ENCODE results near the gene PRKG1.

Gene PRKG1

DNA sequence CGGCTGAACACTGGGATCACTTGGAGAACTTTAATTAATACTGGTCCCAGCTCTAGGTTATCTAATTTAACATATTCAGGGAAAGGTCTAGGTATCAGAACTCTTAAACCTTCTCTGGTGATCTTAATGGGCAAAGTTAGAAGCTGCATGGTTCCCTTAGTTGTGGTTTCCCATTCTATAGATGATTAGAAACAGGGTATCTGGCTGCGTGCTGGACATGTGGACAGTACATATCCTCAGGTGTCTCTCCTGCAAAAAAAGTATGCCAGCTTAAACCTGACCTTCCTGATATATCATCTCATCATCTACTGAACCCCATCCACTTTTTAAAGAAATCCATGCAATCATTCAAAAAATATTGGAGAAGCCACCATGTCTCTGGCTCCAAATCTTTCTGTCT, 955.3 kb downstream of the PRKG1 start:
- Histone ChIP-seq H3K9me3 (ENCODE audit: insufficient read depth, low read length) (no peaks in the 10 kb centered on the region), H3F3A (ENCODE audit: insufficient read depth) (no peaks in the 10 kb centered on the region), H3K4me2 (ENCODE audit: low read depth, low read length, poor library complexity, severe bottlenecking) (no peak overlapping the region), H3K9ac (ENCODE audit: low read length) (no peak overlapping the region), H3K4me3 (ENCODE audit: insufficient read depth, low read length, poor library complexity, severe bottlenecking) (no peak overlapping the region), H3K9me2 (replicated peaks; ENCODE audit: insufficient read depth, low read length) (no peaks in the 10 kb centered on the region), H3K27me3 (ENCODE audit: low read length) (no peaks in the 10 kb centered on the region), H3K36me3 (ENCODE audit: low read length) (no peaks in the 10 kb centered on the region), H2AFZ (ENCODE audit: low read depth, low read length, severe bottlenecking) (no peak overlapping the region), H3K79me2 (ENCODE audit: insufficient read depth, low read length) (no peaks in the 10 kb centered on the region), H3K27ac (ENCODE audit: low read depth, low read length) (no peak overlapping the region), H4K20me1 (ENCODE audit: low read depth, low read length) (no peaks in the 10 kb centered on the region)
- TF ChIP-seq, protein P1, sequence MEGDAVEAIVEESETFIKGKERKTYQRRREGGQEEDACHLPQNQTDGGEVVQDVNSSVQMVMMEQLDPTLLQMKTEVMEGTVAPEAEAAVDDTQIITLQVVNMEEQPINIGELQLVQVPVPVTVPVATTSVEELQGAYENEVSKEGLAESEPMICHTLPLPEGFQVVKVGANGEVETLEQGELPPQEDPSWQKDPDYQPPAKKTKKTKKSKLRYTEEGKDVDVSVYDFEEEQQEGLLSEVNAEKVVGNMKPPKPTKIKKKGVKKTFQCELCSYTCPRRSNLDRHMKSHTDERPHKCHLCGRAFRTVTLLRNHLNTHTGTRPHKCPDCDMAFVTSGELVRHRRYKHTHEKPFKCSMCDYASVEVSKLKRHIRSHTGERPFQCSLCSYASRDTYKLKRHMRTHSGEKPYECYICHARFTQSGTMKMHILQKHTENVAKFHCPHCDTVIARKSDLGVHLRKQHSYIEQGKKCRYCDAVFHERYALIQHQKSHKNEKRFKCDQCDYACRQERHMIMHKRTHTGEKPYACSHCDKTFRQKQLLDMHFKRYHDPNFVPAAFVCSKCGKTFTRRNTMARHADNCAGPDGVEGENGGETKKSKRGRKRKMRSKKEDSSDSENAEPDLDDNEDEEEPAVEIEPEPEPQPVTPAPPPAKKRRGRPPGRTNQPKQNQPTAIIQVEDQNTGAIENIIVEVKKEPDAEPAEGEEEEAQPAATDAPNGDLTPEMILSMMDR (IDR thresholded peaks at IDR 0.05; ENCODE audit: insufficient read depth, low read length, poor library complexity, severe bottlenecking) = no peak

DNA sequence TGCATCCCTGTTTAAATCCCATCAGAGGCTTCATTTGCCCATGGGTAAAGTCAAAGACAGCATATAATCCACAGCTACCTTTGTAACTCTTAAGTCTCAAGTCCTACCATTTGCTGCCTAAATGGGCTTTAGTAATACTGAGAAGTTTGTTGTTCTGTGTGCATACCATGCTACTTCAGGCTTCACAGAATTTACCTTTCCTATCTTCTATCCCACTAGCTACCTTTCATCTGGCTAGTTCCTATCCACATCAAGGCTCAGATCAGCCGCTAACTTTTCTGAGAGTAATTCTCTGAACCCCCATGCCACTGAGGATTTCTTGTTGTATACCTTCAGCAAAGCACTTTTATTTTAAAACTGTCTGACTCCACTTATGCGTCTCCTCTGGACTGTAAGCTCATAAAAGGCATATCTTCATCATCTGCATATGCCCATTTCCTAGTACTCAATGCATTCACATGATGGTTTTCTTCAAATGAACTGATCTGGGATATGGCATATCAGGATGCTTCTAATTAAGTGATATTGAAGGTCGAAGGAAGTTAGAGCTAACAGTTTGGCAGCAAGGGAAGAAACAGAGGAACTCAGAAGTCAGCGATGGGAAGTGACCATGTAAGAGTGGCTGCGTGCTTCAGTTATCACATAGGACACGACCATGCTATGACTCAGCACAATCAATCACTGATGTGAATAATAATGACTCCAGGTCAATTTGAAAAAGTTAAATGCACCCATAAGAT, 955.9 kb downstream of the PRKG1 start:
- Histone ChIP-seq H3K9me3 (ENCODE audit: insufficient read depth, low read length) (no peaks in the 10 kb centered on the region), H3K36me3 (ENCODE audit: low read length) (no peaks in the 10 kb centered on the region), H2AFZ (ENCODE audit: low read depth, low read length, severe bottlenecking) (no peak overlapping the region), H3K4me3 (ENCODE audit: insufficient read depth, low read length, poor library complexity, severe bottlenecking) (no peak overlapping the region), H4K20me1 (ENCODE audit: low read depth, low read length) (no peaks in the 10 kb centered on the region), H3K4me2 (ENCODE audit: low read depth, low read length, poor library complexity, severe bottlenecking) (no peak overlapping the region), H3K27me3 (ENCODE audit: low read length) (no peaks in the 10 kb centered on the region), H3K27ac (ENCODE audit: low read depth, low read length) (no peak overlapping the region), H3K9ac (ENCODE audit: low read length) (no peak overlapping the region), H3K9me2 (replicated peaks; ENCODE audit: insufficient read depth, low read length) (no peaks in the 10 kb centered on the region), H3F3A (ENCODE audit: insufficient read depth) (no peaks in the 10 kb centered on the region), H3K79me2 (ENCODE audit: insufficient read depth, low read length) (no peaks in the 10 kb centered on the region)
- no peak for TF ChIP-seq EZH2phosphoT487 (conservative IDR thresholded peaks at IDR 0.05; ENCODE audit: low read length)
- TF ChIP-seq, protein P1 (IDR thresholded peaks at IDR 0.05; ENCODE audit: insufficient read depth, low read length, poor library complexity, severe bottlenecking) = no peak

DNA sequence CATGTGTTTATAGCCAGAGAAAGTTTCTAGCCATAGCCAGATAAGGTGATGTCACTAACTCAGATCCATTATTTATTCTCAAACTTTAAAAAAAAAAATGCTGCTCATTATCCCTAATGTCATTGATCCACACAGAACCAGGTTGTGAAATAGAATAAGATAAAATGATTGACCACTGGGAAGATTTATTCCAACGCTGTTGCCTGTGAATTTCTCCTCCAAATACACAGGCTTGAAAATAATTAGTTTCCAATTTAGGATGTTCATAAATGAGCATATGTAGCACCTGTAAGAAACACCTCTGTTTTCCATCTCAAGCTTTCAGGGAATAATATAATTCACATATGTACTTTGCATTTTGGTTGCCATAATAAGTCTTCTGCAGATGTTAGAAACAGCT, 956.7 kb downstream of the PRKG1 start:
- Histone ChIP-seq H3K9me2 (replicated peaks; ENCODE audit: insufficient read depth, low read length) (no peaks in the 10 kb centered on the region), H3K27me3 (ENCODE audit: low read length) (no peaks in the 10 kb centered on the region), H3K4me3 (ENCODE audit: insufficient read depth, low read length, poor library complexity, severe bottlenecking) (no peak overlapping the region), H3K27ac (ENCODE audit: low read depth, low read length) (no peak overlapping the region), H4K20me1 (ENCODE audit: low read depth, low read length) (no peaks in the 10 kb centered on the region), H3K9me3 (ENCODE audit: insufficient read depth, low read length) (no peaks in the 10 kb centered on the region), H3F3A (ENCODE audit: insufficient read depth) (no peaks in the 10 kb centered on the region), H2AFZ (ENCODE audit: low read depth, low read length, severe bottlenecking) (no peak overlapping the region), H3K36me3 (ENCODE audit: low read length) (no peaks in the 10 kb centered on the region), H3K9ac (ENCODE audit: low read length) (no peak overlapping the region), H3K79me2 (ENCODE audit: insufficient read depth, low read length) (no peaks in the 10 kb centered on the region), H3K4me2 (ENCODE audit: low read depth, low read length, poor library complexity, severe bottlenecking) (no peak overlapping the region)
- TF ChIP-seq, protein P1 (IDR thresholded peaks at IDR 0.05; ENCODE audit: insufficient read depth, low read length, poor library complexity, severe bottlenecking) = no peak
- no peak for TF ChIP-seq EZH2phosphoT487 (conservative IDR thresholded peaks at IDR 0.05; ENCODE audit: low read length)
